GM12874 (cell line): ENCODE measurements around the gene FNBP1.

ENCODE experiments used
- CTCF ChIP-seq: IDR thresholded peaks from 2 replicates; pipeline ENCODE4 v1.5.1; 2011; ENCODE audit warnings: low read depth, mild to moderate bottlenecking, control low read depth, low read length, moderate library complexity; ENCODE audit not compliant: insufficient read depth

The FNBP1 gene

GRCh38 chr9:129939431-129939830, 103.6 kb downstream of the FNBP1 start:
- no peak for TF ChIP-seq CTCF

GRCh38 chr9:129938291-129938979, 104.6 kb downstream of the FNBP1 start:
- TF ChIP-seq CTCF: no peak

- TF ChIP-seq CTCF: no peak
Observed at GRCh38 chr9:129936222-129936621, 106.8 kb downstream of the FNBP1 start.

- no peak for TF ChIP-seq CTCF
Observed at GRCh38 chr9:129934780-129935179, 108.2 kb downstream of the FNBP1 start.

- TF ChIP-seq CTCF: no peak
Observed at GRCh38 chr9:129934041-129934591, 108.9 kb downstream of the FNBP1 start.

- TF ChIP-seq CTCF: no peak
Observed at GRCh38 chr9:129933185-129934040, 109.6 kb downstream of the FNBP1 start.
